Activated CD4-positive, alpha-beta T cell treated with anti-CD3 and anti-CD28 coated beads, Interleukin-2, amount 10 ng/mL, durations not matched to agents 24 days and 14 days (primary cell): ENCODE measurements around the gene EID1. TPM values are rescaled to one million over a fixed set of nuclear protein-coding genes. Genes with fewer than 3 reads are reported as not detected.
"Not testable (repeated sequence)": the region's sequence is repeated elsewhere in the genome, so short reads cannot be mapped to it uniquely, and the experiment has no call there.

ENCODE experiments used
- DNase-seq: peaks from one replicate; pipeline ENCODE4 v3.0.0; 2022
- H3K27ac Mint-ChIP-seq: one replicate; pipeline ENCODE4 v1.8.0; 2022; ENCODE audit warnings: mild to moderate bottlenecking, mixed read lengths
- H3K27me3 Mint-ChIP-seq: one replicate; pipeline ENCODE4 v1.8.0; 2022; ENCODE audit warnings: mixed read lengths
- H3K36me3 Mint-ChIP-seq: one replicate; pipeline ENCODE4 v1.8.0; 2022; ENCODE audit warnings: low read depth, mild to moderate bottlenecking, mixed read lengths
- H3K4me1 Mint-ChIP-seq: one replicate; pipeline ENCODE4 v1.8.0; 2021; ENCODE audit warnings: mixed read lengths
- H3K4me3 Mint-ChIP-seq: one replicate; pipeline ENCODE4 v1.8.0; 2022; ENCODE audit warnings: mild to moderate bottlenecking, moderate library complexity, mixed read lengths
- H3K9me3 Mint-ChIP-seq: one replicate; pipeline ENCODE4 v1.8.0; 2021; ENCODE audit warnings: mixed read lengths
- intact Hi-C: fragments of 100-400 bp; cut with micrococcal nuclease; formaldehyde crosslinking; loops from one replicate; pipeline ENCODE4 v1.15.1; 2023
- total RNA-seq: library from RNA; stranded (reverse); gene quantifications from 2 replicates; pipeline ENCODE4 v1.2.3, GENCODE V29; 2022

EID1 gene
- total RNA-seq, 1 donor from 2014 or later: 209 TPM

GRCh38 chr15:48904758-48905157 lies 26.8 kb downstream of the EID1 start:
- intact Hi-C loops: no loop called here
- peaks cover 11% of the 10 kb centered on the region for H3K9me3 Mint-ChIP-seq
- peak overlapping the region; percentile 81 for H3K27ac Mint-ChIP-seq
- H3K4me3 Mint-ChIP-seq: no peak overlapping the region
- H3K4me1 Mint-ChIP-seq: peaks cover 26% of the 10 kb centered on the region
- DNase-seq: no peak
- no peaks in the 10 kb centered on the region for H3K27me3 Mint-ChIP-seq
- peaks cover 2% of the 10 kb centered on the region for H3K36me3 Mint-ChIP-seq

- Mint-ChIP-seq H3K9me3 (peaks cover 16% of the 10 kb centered on the region), H3K27me3 (no peaks in the 10 kb centered on the region), H3K36me3 (peaks cover 3% of the 10 kb centered on the region), H3K4me3 (no peak overlapping the region), H3K27ac (peak overlapping the region; percentile 81), H3K4me1 (peaks cover 26% of the 10 kb centered on the region)
- DNase-seq: no peak
- intact Hi-C loops: no loop called here
Measured at GRCh38 chr15:48905216-48905615, 27.3 kb downstream of the EID1 start.

- no peak for DNase-seq
- Mint-ChIP-seq H3K36me3 (peaks cover 8% of the 10 kb centered on the region), H3K9me3 (peaks cover 22% of the 10 kb centered on the region), H3K27me3 (no peaks in the 10 kb centered on the region), H3K27ac (peak overlapping the region; percentile 81), H3K4me3 (no peak overlapping the region), H3K4me1 (peaks cover 30% of the 10 kb centered on the region)
- intact Hi-C loops: loop anchor here (2.0 kb wide), 1 partner anchor 23 kb away; no protein-coding TSS in a partner anchor
Measured at GRCh38 chr15:48905847-48906246, 27.9 kb downstream of the EID1 start.

- H3K27me3 Mint-ChIP-seq, DNase-seq, intact Hi-C loops, H3K4me3 Mint-ChIP-seq, H3K27ac Mint-ChIP-seq: not testable (repeated sequence)
- peaks cover 24% of the 10 kb centered on the region for H3K4me1 Mint-ChIP-seq
- peaks cover 17% of the 10 kb centered on the region for H3K36me3 Mint-ChIP-seq
- H3K9me3 Mint-ChIP-seq: peaks cover 36% of the 10 kb centered on the region
Measured at GRCh38 chr15:48909313-48909712, 31.4 kb downstream of the EID1 start.

- Mint-ChIP-seq H3K27ac (peak overlapping the region; percentile 30), H3K9me3 (peaks cover 36% of the 10 kb centered on the region), H3K4me1 (peaks cover 18% of the 10 kb centered on the region), H3K36me3 (peaks cover 17% of the 10 kb centered on the region)
- intact Hi-C loops, DNase-seq, H3K4me3 Mint-ChIP-seq, H3K27me3 Mint-ChIP-seq: not testable (repeated sequence)
Measured at GRCh38 chr15:48910554-48910953, 32.6 kb downstream of the EID1 start.

GRCh38 chr15:48913141-48913540 lies 35.2 kb downstream of the EID1 start:
- Mint-ChIP-seq H3K27ac (no peak overlapping the region), H3K36me3 (peaks cover 19% of the 10 kb centered on the region), H3K9me3 (peaks cover 32% of the 10 kb centered on the region), H3K27me3 (no peaks in the 10 kb centered on the region), H3K4me1 (peaks cover 18% of the 10 kb centered on the region), H3K4me3 (no peak overlapping the region)
- intact Hi-C loops: no loop called here
- no peak for DNase-seq

GRCh38 chr15:48914717-48915116 lies 36.8 kb downstream of the EID1 start:
- no peak overlapping the region for H3K27ac Mint-ChIP-seq
- H3K27me3 Mint-ChIP-seq: no peaks in the 10 kb centered on the region
- peaks cover 29% of the 10 kb centered on the region for H3K9me3 Mint-ChIP-seq
- intact Hi-C loops: no loop called here
- peaks cover 23% of the 10 kb centered on the region for H3K36me3 Mint-ChIP-seq
- no peak for DNase-seq
- peaks cover 18% of the 10 kb centered on the region for H3K4me1 Mint-ChIP-seq
- H3K4me3 Mint-ChIP-seq: no peak overlapping the region

GRCh38 chr15:48915861-48916260 lies 37.9 kb downstream of the EID1 start:
- intact Hi-C loops: no loop called here

GRCh38 chr15:48916721-48917120 lies 38.8 kb downstream of the EID1 start:
- Mint-ChIP-seq H3K27ac (no peak overlapping the region), H3K36me3 (peaks cover 18% of the 10 kb centered on the region), H3K4me3 (no peak overlapping the region), H3K9me3 (peaks cover 16% of the 10 kb centered on the region), H3K4me1 (peaks cover 15% of the 10 kb centered on the region), H3K27me3 (no peaks in the 10 kb centered on the region)
- intact Hi-C loops: no loop called here
- no peak for DNase-seq

More at GRCh38 chr15:48915861-48916260, 37.9 kb downstream of the EID1 start:
- Mint-ChIP-seq H3K4me3 (no peak overlapping the region), H3K9me3 (peaks cover 22% of the 10 kb centered on the region), H3K27me3 (no peaks in the 10 kb centered on the region), H3K27ac (no peak overlapping the region), H3K4me1 (peaks cover 15% of the 10 kb centered on the region), H3K36me3 (peaks cover 19% of the 10 kb centered on the region)
- DNase-seq: no peak

- peaks cover 32% of the 10 kb centered on the region for H3K9me3 Mint-ChIP-seq
- peak overlapping the region; percentile 21 for H3K27ac Mint-ChIP-seq
- peaks cover 38% of the 10 kb centered on the region for H3K36me3 Mint-ChIP-seq
- peaks cover 36% of the 10 kb centered on the region for H3K4me1 Mint-ChIP-seq
- no peaks in the 10 kb centered on the region for H3K27me3 Mint-ChIP-seq
- no peak overlapping the region for H3K4me3 Mint-ChIP-seq
- no peak for DNase-seq
- intact Hi-C loops: loop anchor here (10.0 kb wide), 1 partner anchor 1433 kb away; the partner anchor contains the start of gene GABPB1
Measured at GRCh38 chr15:48922046-48922445, 44.1 kb downstream of the EID1 start.

GRCh38 chr15:48924528-48925393 lies 46.8 kb downstream of the EID1 start:
- intact Hi-C loops: loop anchor here (1.0 to 10.0 kb wide), 4 partner anchors 22 to 1430 kb away; partner anchors contain the start of gene GABPB1
- Mint-ChIP-seq H3K36me3 (peaks cover 46% of the 10 kb centered on the region), H3K4me3 (peak overlapping the region; percentile 33), H3K4me1 (peaks cover 55% of the 10 kb centered on the region), H3K27me3 (peaks cover 2% of the 10 kb centered on the region), H3K27ac (peak overlapping the region; percentile 97), H3K9me3 (peaks cover 45% of the 10 kb centered on the region)
- no peak for DNase-seq

- peaks cover 2% of the 10 kb centered on the region for H3K27me3 Mint-ChIP-seq
- intact Hi-C loops: loop anchor here (1.0 to 10.0 kb wide), 4 partner anchors 21 to 1429 kb away; partner anchors contain the start of gene GABPB1
- peak overlapping the region; percentile 46 for H3K4me3 Mint-ChIP-seq
- H3K9me3 Mint-ChIP-seq: peaks cover 42% of the 10 kb centered on the region
- H3K27ac Mint-ChIP-seq: peak overlapping the region; percentile 97
- peaks cover 44% of the 10 kb centered on the region for H3K36me3 Mint-ChIP-seq
- DNase-seq: peak; percentile 70
- peaks cover 61% of the 10 kb centered on the region for H3K4me1 Mint-ChIP-seq
Measured at GRCh38 chr15:48925714-48926223, 47.8 kb downstream of the EID1 start.

- Mint-ChIP-seq H3K27me3 (peaks cover 2% of the 10 kb centered on the region), H3K27ac (peak overlapping the region; percentile 96), H3K4me3 (peak overlapping the region; percentile 55), H3K36me3 (peaks cover 34% of the 10 kb centered on the region), H3K4me1 (peaks cover 77% of the 10 kb centered on the region), H3K9me3 (peaks cover 47% of the 10 kb centered on the region)
- DNase-seq: peak; percentile 75
- intact Hi-C loops: loop anchor here (1.0 to 10.0 kb wide), 10 partner anchors 11 to 1426 kb away; partner anchors contain the start of genes EID1 and GABPB1
Measured at GRCh38 chr15:48928877-48929538, 51.1 kb downstream of the EID1 start.
